ENCODE results near the gene NTPCR.
"Not testable (repeated sequence)": the region's sequence is repeated elsewhere in the genome, so short reads cannot be mapped to it uniquely, and the experiment has no call there.

Gene NTPCR

GRCh38 chr1:232950197-232951176 is at the start of gene NTPCR:
Gene NTPCR (plus strand): TSS chr1:232950611. CDS start chr1:232950711, 100 bp downstream.
- DNase-seq, result peak; percentile 97

DNA sequence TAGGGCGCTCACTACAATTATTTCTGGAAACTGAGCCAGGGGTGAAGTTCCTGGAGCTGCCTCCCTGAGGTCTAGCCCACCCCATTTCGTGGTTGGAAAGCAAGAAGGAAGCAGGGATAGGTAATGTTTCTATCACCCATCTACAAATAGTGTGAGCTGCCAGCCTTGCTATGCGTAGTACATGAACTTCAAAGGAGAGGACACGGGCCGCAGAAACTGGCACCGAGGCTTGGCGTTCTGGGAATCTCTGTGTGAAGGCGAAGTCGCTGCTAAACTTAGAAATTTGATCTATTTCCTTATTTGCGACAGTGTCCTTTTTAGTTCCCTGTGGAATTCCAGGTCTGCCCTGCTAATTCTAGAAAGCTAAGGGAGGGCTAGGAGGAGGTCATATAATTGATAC is 49.6 kb upstream of the NTPCR start:
- no peak for DNase-seq

DNA sequence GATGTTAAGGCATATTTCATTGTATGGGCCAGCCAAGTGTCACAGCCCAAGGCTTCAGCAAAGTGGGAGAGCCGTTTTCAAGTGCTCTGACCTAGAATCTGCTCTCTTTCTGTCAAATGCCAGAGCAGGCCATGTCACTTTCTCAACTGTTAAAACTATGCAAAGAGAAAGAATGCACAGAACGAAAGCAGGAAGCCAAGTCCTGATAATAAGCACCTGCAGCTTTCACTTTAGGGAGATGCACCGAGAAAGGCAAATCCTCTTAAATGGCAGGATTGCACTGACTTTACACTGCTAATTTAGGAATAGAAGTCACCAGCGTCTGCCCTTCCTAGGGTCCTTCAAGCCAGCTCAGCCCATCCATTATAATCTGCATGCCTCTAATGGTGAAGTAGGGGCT is 49.2 kb upstream of the NTPCR start:
- DNase-seq, result no peak

GRCh38 chr1:232902774-232903350 is 47.5 kb upstream of the NTPCR start:
- no peak for DNase-seq

DNA sequence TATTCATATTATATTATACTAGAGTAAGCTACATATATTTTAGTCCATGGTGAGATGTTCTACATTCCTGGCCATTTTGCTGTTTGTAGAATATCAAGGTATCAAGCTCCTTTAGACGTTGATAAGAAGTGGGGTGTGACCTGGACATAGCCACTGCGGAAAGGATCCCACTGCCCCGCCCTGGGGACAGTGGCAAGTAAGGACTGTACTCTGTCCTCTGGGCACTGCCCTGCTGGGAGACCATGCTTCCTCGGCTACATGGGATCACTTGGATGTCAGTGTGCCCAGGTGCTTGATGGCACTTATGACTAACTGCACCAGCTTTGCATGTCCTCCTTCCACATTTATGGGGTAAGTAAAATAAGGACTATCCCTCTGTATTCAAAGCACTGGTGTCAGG is 46.3 kb upstream of the NTPCR start:
- DNase-seq, result no peak

GRCh38 chr1:232904566-232904965 is 45.8 kb upstream of the NTPCR start:
- DNase-seq, result no peak

- no peak for DNase-seq
Observed at GRCh38 chr1:232905331-232906034, 44.9 kb upstream of the NTPCR start.

GRCh38 chr1:232906441-232906840 is 44.0 kb upstream of the NTPCR start:
- DNase-seq, result no peak

- no peak for DNase-seq
Observed at GRCh38 chr1:232908831-232909230, 41.6 kb upstream of the NTPCR start.

- DNase-seq, result no peak
Observed at GRCh38 chr1:232909752-232910151, 40.7 kb upstream of the NTPCR start.

- no peak for DNase-seq
Observed at GRCh38 chr1:232911027-232911599, 39.3 kb upstream of the NTPCR start.

- no peak for DNase-seq
Observed at GRCh38 chr1:232912845-232913580, 37.4 kb upstream of the NTPCR start.

GRCh38 chr1:232914271-232914670 is 36.1 kb upstream of the NTPCR start:
- not testable (repeated sequence) for DNase-seq

DNA sequence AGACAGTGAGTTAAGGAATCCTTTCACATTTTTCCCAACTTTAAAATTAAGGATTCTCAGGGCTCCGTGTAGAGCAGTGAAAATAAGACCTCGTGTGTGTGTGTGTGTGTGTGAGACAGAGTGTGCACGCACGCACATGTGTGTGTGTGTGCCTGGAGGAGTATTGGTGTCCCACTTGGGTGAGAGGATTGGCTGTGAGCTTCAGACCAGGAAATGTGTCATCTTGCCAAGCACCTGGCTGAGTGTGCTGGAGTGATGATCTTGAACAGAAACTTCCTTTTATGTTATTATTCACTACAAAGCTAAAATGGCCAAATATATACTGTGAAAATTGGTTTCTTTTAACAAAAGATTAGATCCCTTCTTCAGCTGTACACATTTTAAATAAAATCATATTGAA is 35.2 kb upstream of the NTPCR start:
- DNase-seq, result no peak

- no peak for DNase-seq
Observed at GRCh38 chr1:232917053-232917452, 33.4 kb upstream of the NTPCR start.

DNA sequence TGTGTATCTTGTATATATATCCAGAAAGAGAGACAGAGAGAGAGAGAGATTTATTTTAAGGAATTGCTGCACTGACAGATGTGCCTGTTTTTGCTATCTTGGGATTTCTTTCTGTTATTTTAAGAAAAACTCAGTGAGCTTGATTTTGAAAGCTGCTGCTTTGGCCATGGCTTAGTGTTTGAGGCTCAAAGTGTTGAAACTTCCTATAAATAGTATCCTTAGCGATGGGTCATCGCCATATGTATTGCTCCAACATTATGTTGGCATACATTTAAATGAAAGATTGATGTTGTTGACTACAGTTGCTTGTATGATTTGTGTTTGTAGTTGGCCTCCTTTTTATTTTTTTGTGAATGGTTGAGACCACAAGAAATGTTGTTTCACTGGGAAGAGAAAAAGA is 29.0 kb upstream of the NTPCR start:
- no peak for DNase-seq

- DNase-seq, result no peak
Observed at GRCh38 chr1:232922485-232922884, 27.9 kb upstream of the NTPCR start.

DNA sequence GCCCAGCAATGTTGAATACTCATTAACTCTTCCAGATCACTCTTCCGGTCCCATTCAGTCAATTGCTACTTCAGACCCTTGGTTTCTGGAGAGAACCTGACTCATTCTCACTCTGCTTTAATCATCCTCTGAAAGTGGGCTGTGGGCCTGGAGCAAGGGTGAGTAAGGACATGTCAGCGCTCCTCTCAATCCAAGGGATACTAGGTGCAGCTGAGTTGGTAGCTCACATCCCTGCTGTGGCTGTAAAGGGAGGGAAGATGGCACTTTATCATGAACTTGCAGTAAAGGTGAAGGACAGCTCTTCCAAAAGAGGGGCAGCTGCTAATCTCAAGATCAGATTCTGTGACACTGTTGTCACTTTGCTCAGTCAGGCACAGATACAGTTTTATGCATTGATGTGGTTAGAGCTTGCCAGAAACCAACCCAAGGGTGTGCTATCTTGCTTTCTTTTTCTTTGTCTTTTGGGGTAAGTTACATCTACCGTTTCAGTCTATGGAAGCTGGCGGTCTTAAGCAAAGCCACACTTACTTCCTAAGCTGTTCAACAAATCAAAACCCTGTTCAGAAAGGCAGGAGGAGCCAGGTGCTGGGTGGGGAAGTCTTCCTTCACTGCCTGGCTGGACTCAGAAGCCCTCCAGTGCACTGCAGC is 26.5 kb upstream of the NTPCR start:
- no peak for DNase-seq

GRCh38 chr1:232924874-232925273 is 25.5 kb upstream of the NTPCR start:
- no peak for DNase-seq

DNA sequence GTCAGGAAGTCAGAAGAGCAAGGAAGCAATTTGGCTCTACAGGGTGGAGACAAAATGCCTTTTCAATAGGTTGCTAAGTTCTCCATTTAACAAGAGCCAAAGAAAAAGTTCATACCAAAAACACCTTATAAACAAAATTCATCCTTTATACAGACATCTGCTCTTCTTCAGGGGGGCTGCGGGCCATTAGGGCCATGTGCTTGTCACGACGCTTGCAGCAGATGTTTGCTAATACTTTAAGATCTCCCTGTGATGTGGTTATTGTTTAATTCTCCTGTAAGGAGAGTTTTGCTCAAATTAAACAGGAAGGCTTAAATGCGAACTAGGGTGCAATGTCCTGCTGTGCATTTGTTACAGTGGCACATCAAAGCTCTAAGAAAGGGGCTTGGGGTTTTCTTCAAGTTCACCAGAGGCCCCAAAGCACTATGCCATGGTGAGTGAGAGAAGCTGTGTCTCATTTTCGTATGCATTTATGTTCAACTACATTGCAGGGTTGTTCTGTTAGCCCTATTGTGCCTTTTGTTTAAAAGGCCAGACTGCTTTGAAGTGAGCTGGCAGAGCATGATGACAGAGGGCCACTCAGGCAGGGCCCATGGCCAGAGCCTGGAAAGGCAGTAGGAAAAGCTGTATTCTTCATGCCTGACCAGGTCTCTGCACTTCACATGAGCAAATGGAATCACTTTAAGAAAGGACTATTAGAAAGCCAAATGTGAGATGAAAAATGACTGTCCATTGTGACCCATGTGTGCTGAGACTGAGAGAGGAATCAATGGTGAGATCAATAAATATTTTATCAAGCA is 24.8 kb upstream of the NTPCR start:
- DNase-seq, result no peak

DNA sequence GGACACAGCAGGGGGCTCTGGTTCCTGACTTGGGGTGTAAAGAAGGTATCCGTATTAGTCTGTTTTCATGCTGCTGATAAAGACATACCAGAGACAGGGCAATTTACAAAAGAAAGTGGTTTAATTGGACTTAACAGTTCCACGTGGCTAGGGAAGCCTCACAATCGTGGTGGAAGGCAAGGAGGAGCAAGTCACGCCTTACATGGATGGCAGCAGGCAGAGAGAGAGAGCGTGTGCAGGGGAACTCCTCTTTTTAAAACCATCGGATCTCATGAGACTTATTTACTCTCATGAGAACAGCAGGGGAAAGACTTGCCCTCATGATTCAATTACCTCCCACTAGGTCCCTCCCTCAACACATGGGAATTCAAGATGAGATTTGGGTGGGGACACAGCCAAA is 23.2 kb upstream of the NTPCR start:
- not testable (repeated sequence) for DNase-seq

All from NCI-H1048 (cell line).